ENCODE data around the gene CBX7.

Gene CBX7

GRCh38 chr22:39144101-39144767, 8.2 kb downstream of the CBX7 start:
- DNase-seq (ENCODE audit: extremely low spot score): no peak
- TF ChIP-seq PKNOX1 (IDR thresholded peaks at IDR 0.05) (no peak), BHLHE40 (IDR thresholded peaks at IDR 0.05; ENCODE audit: borderline replicate concordance) (no peak), ZNF384 (IDR thresholded peaks at IDR 0.05) (no peak), NFRKB (IDR thresholded peaks at IDR 0.05) (no peak)
- CTCF ChIA-PET: no interaction called here
- POLR2A ChIA-PET: interaction anchor here (1.0 to 2.1 kb wide), 3 partner anchors 10 to 175 kb away, joined by 3 to 6 read pairs (median 4); partner anchors contain the start of gene RPL3

GRCh38 chr22:39142088-39142680, 10.3 kb downstream of the CBX7 start:
- no peak for DNase-seq (ENCODE audit: extremely low spot score)
- CTCF ChIA-PET: no interaction called here
- POLR2A ChIA-PET: interaction anchor here (2.1 kb wide), 1 partner anchor 177 kb away, joined by 4 read pairs; the partner anchor contains the start of gene RPL3
- TF ChIP-seq NFRKB (IDR thresholded peaks at IDR 0.05): no peak
- no peak for TF ChIP-seq ZNF384 (IDR thresholded peaks at IDR 0.05)

- DNase-seq (ENCODE audit: extremely low spot score): no peak
- POLR2A ChIA-PET: interaction anchor here (1.0 kb wide), 1 partner anchor 180 kb away, joined by 3 read pairs; the partner anchor contains the start of gene RPL3
- CTCF ChIA-PET: no interaction called here
- no peak for TF ChIP-seq FOXA1 (IDR thresholded peaks at IDR 0.05)
- no peak for TF ChIP-seq TARDBP (IDR thresholded peaks at IDR 0.05)
- TF ChIP-seq ZNF384 (IDR thresholded peaks at IDR 0.05): no peak
- no peak for TF ChIP-seq FOXM1 (IDR thresholded peaks at IDR 0.05; ENCODE audit: borderline replicate concordance)
- TF ChIP-seq FOXK2 (IDR thresholded peaks at IDR 0.05): no peak
- no peak for TF ChIP-seq HDGF (IDR thresholded peaks at IDR 0.05; ENCODE audit: borderline replicate concordance)
- no peak for TF ChIP-seq SP1 (IDR thresholded peaks at IDR 0.05)
- no peak for TF ChIP-seq CTBP1 (IDR thresholded peaks at IDR 0.05; ENCODE audit: borderline replicate concordance)
- no peak for TF ChIP-seq NFRKB (IDR thresholded peaks at IDR 0.05)
- no peak for TF ChIP-seq ARNT (IDR thresholded peaks at IDR 0.05)
These were observed 12.5 kb downstream of the CBX7 start for GRCh38 chr22:39139933-39140332.

GRCh38 chr22:39138357-39138997, 14.0 kb downstream of the CBX7 start:
- TF ChIP-seq ARNT (IDR thresholded peaks at IDR 0.05) (no peak), FOXM1 (IDR thresholded peaks at IDR 0.05; ENCODE audit: borderline replicate concordance) (no peak), HDGF (IDR thresholded peaks at IDR 0.05; ENCODE audit: borderline replicate concordance) (no peak), SUZ12 (IDR thresholded peaks at IDR 0.05) (no peak), FOXA1 (IDR thresholded peaks at IDR 0.05) (no peak), TARDBP (IDR thresholded peaks at IDR 0.05) (no peak), PKNOX1 (IDR thresholded peaks at IDR 0.05) (no peak), NFRKB (IDR thresholded peaks at IDR 0.05) (no peak), CTBP1 (IDR thresholded peaks at IDR 0.05; ENCODE audit: borderline replicate concordance) (no peak), ZNF384 (IDR thresholded peaks at IDR 0.05) (no peak), ELF4 (IDR thresholded peaks at IDR 0.05) (no peak), SP1 (IDR thresholded peaks at IDR 0.05) (no peak)
- DNase-seq (ENCODE audit: extremely low spot score): no peak
- ChIA-PET POLR2A (no interaction called here), CTCF (interaction anchor here (1.2 kb wide), 1 partner anchor 17 kb away, joined by 3 read pairs; no protein-coding TSS in a partner anchor)

GRCh38 chr22:39136317-39136716, 16.2 kb downstream of the CBX7 start:
- ChIA-PET POLR2A (interaction anchor here (2.3 kb wide), 1 partner anchor 12 kb away, joined by 6 read pairs; no protein-coding TSS in a partner anchor), CTCF (interaction anchor here (0.6 to 1.3 kb wide), 4 partner anchors 13 to 181 kb away, joined by 3 to 5 read pairs (median 4); no protein-coding TSS in a partner anchor)
- no peak for TF ChIP-seq FOXM1 (IDR thresholded peaks at IDR 0.05; ENCODE audit: borderline replicate concordance)
- no peak for TF ChIP-seq NFRKB (IDR thresholded peaks at IDR 0.05)
- TF ChIP-seq ARNT (IDR thresholded peaks at IDR 0.05): no peak
- no peak for TF ChIP-seq CTBP1 (IDR thresholded peaks at IDR 0.05; ENCODE audit: borderline replicate concordance)
- no peak for DNase-seq (ENCODE audit: extremely low spot score)

- ChIA-PET POLR2A (interaction anchor here (1.0 to 2.4 kb wide), 5 partner anchors 9 to 184 kb away, joined by 3 to 15 read pairs (median 6); partner anchors contain the start of genes CBX7 and RPL3), CTCF (interaction anchor here (0.5 to 1.3 kb wide), 7 partner anchors 14 to 177 kb away, joined by 3 to 12 read pairs (median 4); no protein-coding TSS in a partner anchor)
- TF ChIP-seq BHLHE40 (IDR thresholded peaks at IDR 0.05; ENCODE audit: borderline replicate concordance) (no peak), SUZ12 (IDR thresholded peaks at IDR 0.05) (no peak), NFRKB (IDR thresholded peaks at IDR 0.05) (no peak), SP1 (IDR thresholded peaks at IDR 0.05) (no peak), FOXM1 (IDR thresholded peaks at IDR 0.05; ENCODE audit: borderline replicate concordance) (no peak), L3MBTL2 (conservative IDR thresholded peaks at IDR 0.05) (no peak)
- peak; percentile 70 for DNase-seq (ENCODE audit: extremely low spot score)
These were observed 17.2 kb downstream of the CBX7 start for GRCh38 chr22:39135092-39135896.
